Ovary (tissue), 9 donors: Measurements from ENCODE around the gene DISP2. TPM values are rescaled to one million over a fixed set of nuclear protein-coding genes. Genes with fewer than 3 reads are reported as not detected.
A peak's percentile ranks its signal among the peaks of the same experiment; 100 is the strongest.

ENCODE experiments used
- DNase-seq, 5 donors: peaks; one replicate each; pipeline ENCODE4 v3.0.0-alpha.2; 2019 to 2020
- H3K27ac ChIP-seq, 2 donors: fragments of 200-600 bp; one replicate each; pipeline versions ENCODE4 v1.5.1 to v1.8.0; 2019 to 2022
- H3K27me3 ChIP-seq: fragments of 200-600 bp; one replicate; pipeline ENCODE4 v1.8.0; 2022
- H3K36me3 ChIP-seq: fragments of 200-600 bp; sonication (generic); one replicate; pipeline ENCODE4 v1.5.1; 2019
- H3K4me1 ChIP-seq: one replicate; pipeline ENCODE4 v1.8.1; 2013; ENCODE audit warnings: mild to moderate bottlenecking, moderate library complexity; ENCODE audit not compliant: insufficient read depth
- H3K4me3 ChIP-seq: fragments of 200-600 bp; sonication (generic); one replicate; pipeline ENCODE4 v1.5.1; 2017
- H3K9me3 ChIP-seq, 2 donors: fragments of 200-600 bp in 1 of 2; sonication (generic) in 1 of 2; one replicate each; pipeline versions ENCODE4 v1.5.1 to v1.8.1; 2013 to 2019; ENCODE audit warnings: mild to moderate bottlenecking in 1 of 2, moderate library complexity in 1 of 2
- CTCF ChIP-seq, 3 donors: fragments of 450-650 bp in 2 of 3; fragments of 200-600 bp in 1 of 3; IDR thresholded peaks; one replicate each; pipeline versions ENCODE4 v1.5.1 to v1.8.0; 2016 to 2022; ENCODE audit warnings: antibody characterized with exemption in 3 of 3, mild to moderate bottlenecking in 1 of 3
- EP300 ChIP-seq: sonication (generic); formaldehyde crosslinking; IDR thresholded peaks from one replicate; pipeline ENCODE4 v1.6.1; 2017; ENCODE audit warnings: antibody characterized with exemption
- POLR2A ChIP-seq: fragments of 450-650 bp; IDR thresholded peaks from one replicate; pipeline ENCODE4 v1.6.1; 2017; ENCODE audit warnings: antibody characterized with exemption, mild to moderate bottlenecking, moderate library complexity
- WGBS, 3 donors: extraction: QIAGEN DNeasy Blood & Tissue Kit in 1 of 3; methylation state at CpG; one replicate each; pipeline versions ENCODE4 v1.1.5 to v1.1.7; 2013 to 2017; 5-methylcytosine and 5-hydroxymethylcytosine counted together
- intact Hi-C, 4 donors: fragments of 100-400 bp; cut with DNase I; formaldehyde crosslinking; loops; one replicate each; pipeline versions ENCODE4 v1.11.0 to v1.15.1; 2022 to 2023
- polyA plus RNA-seq, 2 donors: library from polyadenylated mRNA; stranded (reverse); fragments of 200-250 nt in 1 of 2; fragments of 350-450 nt in 1 of 2; fragmentation: Illumina TruSeq in 1 of 2; extraction: RNeasy Lipid Tissue Mini Kit (QIAGEN cat#74804) in 1 of 2; gene quantifications; one replicate each; pipeline ENCODE4 v1.2.3, GENCODE V29; 2013 to 2014
- total RNA-seq, 7 donors: library from RNA; depleted of rRNA in 2 of 7; stranded (reverse); fragments of >200 nt in 2 of 7; fragmentation: NEBNext Ultra II Directional in 3 of 7; extraction: Animal tissue kit (Norgen Biotek cat#: 25700) in 3 of 7; gene quantifications; one replicate each; pipeline versions ENCODE4 v1.1.0 to v1.2.4, GENCODE V29; 2016 to 2023
- donor health status: DM: no; HTN: no; CAD: no; lungs with moderate emphysema.
- donor health status: DM: no; HTN: no; CAD: no.
- donor health status: Bipolar disorder and iron deficiency.
- donor health status: DM: yes; HTN: yes; CAD: no.
- donor health status: DM: no; HTN: no; CAD: no.
- donor health status: DM: yes; HTN: yes; CAD: no.

DISP2 gene
- total and polyA plus RNA-seq, 9 donors, result 0.48 to 12.9 (median 1.9) TPM; not detected in 2

GRCh38 chr15:40355976-40356585 is 1.9 kb upstream of the DISP2 start:
- Histone ChIP-seq H3K9me3 (no peaks in the 10 kb centered on the region), H3K27ac (no peak overlapping the region), H3K36me3 (no peaks in the 10 kb centered on the region), H3K27me3 (no peaks in the 10 kb centered on the region), H3K4me1 (no peaks in the 10 kb centered on the region), H3K4me3 (no peak overlapping the region)
- intact Hi-C loops, result loop anchor here in 1 of 4 donors (5.0 kb wide), 1 partner anchor 34 kb away; the partner anchor contains the start of gene INAFM2
- TF ChIP-seq EP300, result no peak
- no peak for TF ChIP-seq CTCF (IDR thresholded peaks at IDR 0.05)
- TF ChIP-seq POLR2A, result no peak
- 72 to 89% (median 85%) methylated on average over 4 to 5 of the region's 5 CpGs for WGBS, 3 donors
- no peak for DNase-seq

GRCh38 chr15:40357246-40357645 is 773 bp upstream of the DISP2 start:
- TF ChIP-seq CTCF (IDR thresholded peaks at IDR 0.05) (no peak), EP300 (no peak), POLR2A (no peak)

GRCh38 chr15:40358471-40359353 is 693 bp downstream of the DISP2 start:
- H3K27ac ChIP-seq, result no peak overlapping the region
- peak in 1 of 5 donors; percentile 67 for DNase-seq
- TF ChIP-seq EP300 (no peak), POLR2A (no peak), CTCF (IDR thresholded peaks at IDR 0.05) (no peak)
- H3K9me3 ChIP-seq, result no peaks in the 10 kb centered on the region
- H3K4me1 ChIP-seq, result no peaks in the 10 kb centered on the region
- WGBS, 3 donors, result 8 to 11% (median 9%) methylated on average over 30 to 31 of the region's 31 CpGs
- no peaks in the 10 kb centered on the region for H3K36me3 ChIP-seq
- peak overlapping the region; percentile 33 for H3K4me3 ChIP-seq
- intact Hi-C loops, result loop anchor here in 1 of 4 donors (5.0 kb wide), 1 partner anchor 36 kb away; the partner anchor contains the start of gene INAFM2
- no peaks in the 10 kb centered on the region for H3K27me3 ChIP-seq

More at GRCh38 chr15:40357246-40357645, 773 bp upstream of the DISP2 start:
- H3K27ac ChIP-seq, result no peak overlapping the region
- no peaks in the 10 kb centered on the region for H3K27me3 ChIP-seq
- intact Hi-C loops, result loop anchor here in 1 of 4 donors (5.0 kb wide), 1 partner anchor 35 kb away; the partner anchor contains the start of gene INAFM2
- WGBS, 3 donors, result 72 to 83% (median 78%) methylated on average over 1 of the region's 1 CpG
- no peak for DNase-seq
- no peaks in the 10 kb centered on the region for H3K4me1 ChIP-seq
- no peaks in the 10 kb centered on the region for H3K9me3 ChIP-seq
- no peak overlapping the region for H3K4me3 ChIP-seq
- H3K36me3 ChIP-seq, result no peaks in the 10 kb centered on the region

- Histone ChIP-seq H3K9me3 (no peaks in the 10 kb centered on the region), H3K4me3 (no peak overlapping the region), H3K27ac (no peak overlapping the region), H3K27me3 (no peaks in the 10 kb centered on the region), H3K4me1 (no peaks in the 10 kb centered on the region), H3K36me3 (no peaks in the 10 kb centered on the region)
- intact Hi-C loops, result loop anchor here in 2 of 4 donors (10.0 kb wide), 2 partner anchors 65 to 75 kb away; partner anchors contain the start of gene ANKRD63 (in 1 of the 2)
- TF ChIP-seq POLR2A (no peak), EP300 (no peak), CTCF (IDR thresholded peaks at IDR 0.05) (no peak)
- 94 to 95% (median 94%) methylated on average over 4 of the region's 4 CpGs for WGBS, 3 donors
- DNase-seq, result no peak
These were observed 2.0 kb downstream of the DISP2 start for GRCh38 chr15:40360015-40360414.
